HEK293 (cell line): ENCODE measurements around the gene MARK2.

Experiments
- CTCF ChIA-PET: fragments of 350-600 bp; formaldehyde crosslinking; extraction: SDS; loops from one replicate; lab custom pipeline; 2021; ENCODE audit warnings: antibody characterized with exemption; lab: Yijun Ruan, JAX
- POLR2A ChIA-PET: fragments of 300-600 bp; formaldehyde crosslinking; extraction: SDS; loops from one replicate; lab custom pipeline; 2020; ENCODE audit warnings: antibody characterized with exemption, inconsistent platforms; lab: Yijun Ruan, JAX
- H3K27ac ChIP-seq: fragments of 200-500 bp; sonication (Bioruptor generic); 2 replicates; pipeline ENCODE4 v1.5.1; 2014; ENCODE audit warnings: low read depth, low read length, control low read depth, inconsistent platforms; ENCODE audit errors: extremely low read depth
- H3K36me3 ChIP-seq, 2 experiments: fragments of 200-500 bp in 1 of 2; sonication (Bioruptor generic) in 1 of 2; 1 replicate in 1 of 2; 2 replicates in 1 of 2; pipeline ENCODE4 v1.5.1; 2014 to 2017; ENCODE audit warnings: inconsistent platforms in 2 of 2, low read length in 2 of 2; ENCODE audit not compliant: control insufficient read depth in 2 of 2, insufficient read depth in 1 of 2
- H3K4me1 ChIP-seq: fragments of 200-500 bp; sonication (Bioruptor generic); 2 replicates; pipeline ENCODE4 v1.5.1; 2014; ENCODE audit warnings: mild to moderate bottlenecking, low read length, inconsistent platforms; ENCODE audit not compliant: control insufficient read depth, insufficient read depth
- H3K4me3 ChIP-seq: 2 replicates; pipeline ENCODE4 v1.5.1; 2011; ENCODE audit warnings: low read depth, mild to moderate bottlenecking, control low read depth, low read length, moderate library complexity
- H3K9me3 ChIP-seq: fragments of 200-500 bp; sonication (Bioruptor generic); 2 replicates; pipeline ENCODE4 v1.5.1; 2014; ENCODE audit warnings: low read depth, low read length, inconsistent platforms; ENCODE audit not compliant: control insufficient read depth, insufficient read depth
- GLI2 ChIP-seq: fragments of 450-650 bp; formaldehyde crosslinking; IDR thresholded peaks from 2 replicates; pipeline ENCODE4; 2017; ENCODE audit warnings: missing biosample characterization, missing genetic modification characterization, low read depth, borderline replicate concordance
- GLIS2 ChIP-seq: fragments of 450-650 bp; formaldehyde crosslinking; IDR thresholded peaks from 2 replicates; pipeline ENCODE4 v1.5.1; 2016; ENCODE audit warnings: missing biosample characterization, missing genetic modification characterization
- KLF9 ChIP-seq: fragments of 450-650 bp; formaldehyde crosslinking; IDR thresholded peaks from 2 replicates; pipeline ENCODE4 v1.5.1; 2016; ENCODE audit warnings: missing biosample characterization, missing genetic modification characterization, low read depth
- MZF1 ChIP-seq: fragments of 450-650 bp; formaldehyde crosslinking; IDR thresholded peaks from 2 replicates; pipeline ENCODE4 v1.5.1; 2017; ENCODE audit warnings: missing biosample characterization, missing genetic modification characterization, borderline replicate concordance
- OSR2 ChIP-seq: fragments of 450-650 bp; formaldehyde crosslinking; IDR thresholded peaks from 2 replicates; pipeline ENCODE4 v1.5.1; 2016; ENCODE audit warnings: missing biosample characterization, missing genetic modification characterization
- ZFHX2 ChIP-seq: fragments of 450-650 bp; formaldehyde crosslinking; conservative IDR thresholded peaks from 2 replicates; pipeline ENCODE4 v1.5.1; 2016; ENCODE audit warnings: missing biosample characterization, missing genetic modification characterization
- ZFP69B ChIP-seq: fragments of 450-650 bp; formaldehyde crosslinking; IDR thresholded peaks from 2 replicates; pipeline ENCODE4 v1.5.1; 2016; ENCODE audit warnings: missing biosample characterization, missing genetic modification characterization
- ZNF114 ChIP-seq: fragments of 450-650 bp; formaldehyde crosslinking; IDR thresholded peaks from 2 replicates; pipeline ENCODE4 v1.5.0; 2017; ENCODE audit warnings: missing biosample characterization, missing genetic modification characterization
- ZNF140 ChIP-seq: fragments of 450-650 bp; formaldehyde crosslinking; IDR thresholded peaks from 2 replicates; pipeline ENCODE4 v1.5.1; 2016; ENCODE audit warnings: missing biosample characterization, missing genetic modification characterization
- ZNF366 ChIP-seq: fragments of 450-650 bp; formaldehyde crosslinking; conservative IDR thresholded peaks from 2 replicates; pipeline ENCODE4 v1.5.1; 2016; ENCODE audit warnings: missing biosample characterization, missing genetic modification characterization
- ZNF391 ChIP-seq: fragments of 450-650 bp; formaldehyde crosslinking; IDR thresholded peaks from 2 replicates; pipeline ENCODE4 v1.5.1; 2016; ENCODE audit warnings: low read depth, missing biosample characterization, missing genetic modification characterization, borderline replicate concordance
- ZNF404 ChIP-seq: fragments of 450-650 bp; formaldehyde crosslinking; IDR thresholded peaks from 2 replicates; pipeline ENCODE4 v1.5.1; 2017; ENCODE audit warnings: missing biosample characterization, missing genetic modification characterization
- ZNF514 ChIP-seq: fragments of 450-650 bp; formaldehyde crosslinking; IDR thresholded peaks from 2 replicates; pipeline ENCODE4 v1.5.1; 2016; ENCODE audit warnings: missing biosample characterization, missing genetic modification characterization
- ZNF521 ChIP-seq: fragments of 450-650 bp; formaldehyde crosslinking; IDR thresholded peaks from 2 replicates; pipeline ENCODE4 v1.5.1; 2017; ENCODE audit warnings: missing biosample characterization, mild to moderate bottlenecking, missing genetic modification characterization
- ZNF571 ChIP-seq: fragments of 450-650 bp; formaldehyde crosslinking; IDR thresholded peaks from 2 replicates; pipeline ENCODE4 v1.5.0; 2017; ENCODE audit warnings: missing biosample characterization, missing genetic modification characterization
- ZNF600 ChIP-seq: fragments of 450-650 bp; formaldehyde crosslinking; IDR thresholded peaks from 2 replicates; pipeline ENCODE4 v1.5.1; 2016; ENCODE audit warnings: missing biosample characterization, missing genetic modification characterization
- ZNF664 ChIP-seq: fragments of 450-650 bp; formaldehyde crosslinking; IDR thresholded peaks from 2 replicates; pipeline ENCODE4 v1.5.1; 2016; ENCODE audit warnings: missing biosample characterization, missing genetic modification characterization
- ZNF785 ChIP-seq: fragments of 450-650 bp; formaldehyde crosslinking; IDR thresholded peaks from 2 replicates; pipeline ENCODE4 v1.5.1; 2016; ENCODE audit warnings: missing biosample characterization, missing genetic modification characterization
- TF ChIP-seq, protein P1 (sequence below): fragments of 450-650 bp; formaldehyde crosslinking; IDR thresholded peaks from 2 replicates; pipeline ENCODE4 v1.5.1; 2016; ENCODE audit warnings: missing biosample characterization, missing genetic modification characterization
- TF ChIP-seq, protein P2 (sequence below): fragments of 450-650 bp; formaldehyde crosslinking; IDR thresholded peaks from 2 replicates; pipeline ENCODE4 v1.5.1; 2016; ENCODE audit warnings: missing biosample characterization, missing genetic modification characterization, low read depth
- TF ChIP-seq, protein P3 (sequence below): fragments of 450-650 bp; formaldehyde crosslinking; IDR thresholded peaks from 2 replicates; pipeline ENCODE4 v1.5.1; 2017; ENCODE audit warnings: missing biosample characterization, missing genetic modification characterization
- TF ChIP-seq, protein P4 (sequence below): fragments of 450-650 bp; formaldehyde crosslinking; IDR thresholded peaks from 2 replicates; pipeline ENCODE4 v1.5.1; 2017; ENCODE audit warnings: missing biosample characterization, mild to moderate bottlenecking, missing genetic modification characterization, moderate library complexity
- TF ChIP-seq, protein P5 (sequence below): fragments of 450-650 bp; formaldehyde crosslinking; optimal IDR thresholded peaks from 2 replicates; pipeline ENCODE3; 2016; ENCODE audit warnings: missing biosample characterization, mild to moderate bottlenecking, missing genetic modification characterization
- TF ChIP-seq, protein P6 (sequence below): fragments of 450-650 bp; formaldehyde crosslinking; IDR thresholded peaks from 2 replicates; pipeline ENCODE4 v1.5.1; 2016; ENCODE audit warnings: missing biosample characterization, missing genetic modification characterization

The MARK2 gene

DNA sequence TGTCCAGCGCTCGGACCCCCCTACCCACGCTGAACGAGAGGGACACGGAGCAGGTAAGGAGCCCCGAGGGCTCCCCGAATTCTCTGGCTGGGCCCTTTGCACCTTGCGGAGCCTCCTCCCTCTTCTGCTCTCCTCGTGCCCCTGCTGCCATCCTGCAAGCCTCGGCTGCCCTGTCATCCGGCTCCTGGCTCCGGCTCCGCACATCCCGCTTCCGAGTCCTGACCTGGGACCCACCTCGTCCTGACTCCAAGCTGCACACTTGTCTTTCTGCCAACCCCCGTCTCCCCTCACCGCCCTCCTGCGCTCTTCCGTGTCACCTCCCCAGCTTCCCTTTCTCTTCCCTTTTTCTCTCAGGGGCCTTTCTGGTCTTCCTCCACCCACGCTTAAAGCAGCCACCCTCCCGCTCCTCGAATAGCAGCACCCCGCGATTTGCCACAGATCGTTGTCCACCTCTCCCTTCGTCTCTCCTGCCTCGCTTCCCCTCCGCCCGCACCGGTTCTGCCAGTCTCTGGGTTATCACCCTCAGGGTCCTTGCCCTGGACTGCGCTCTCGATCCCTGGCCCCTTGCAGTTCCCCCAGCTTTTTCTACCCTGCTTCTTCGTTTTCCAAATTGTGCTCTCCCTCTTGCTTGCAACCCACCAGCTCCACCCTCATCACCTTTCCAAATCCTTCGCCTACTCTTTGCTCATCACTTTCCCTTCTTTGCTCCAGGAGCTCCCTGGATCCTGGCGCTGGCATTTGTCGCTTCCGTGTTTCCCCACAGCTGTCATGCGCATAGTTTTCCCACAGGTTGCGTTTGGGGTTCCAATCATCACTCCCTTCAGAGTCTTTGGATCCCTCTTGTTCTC lies 822 bp downstream of the MARK2 start:
- ChIA-PET POLR2A (interaction anchor here (1.1 to 2.5 kb wide), 12 partner anchors 8 to 122 kb away, joined by 3 to 14 read pairs (median 6); partner anchors contain the start of genes RCOR2 and ZFTA), CTCF (interaction anchor here (0.5 to 7.4 kb wide), 3 partner anchors 13 to 131 kb away, joined by 3 to 135 read pairs (median 3); no protein-coding TSS in a partner anchor)
- 0 out of 2 replicates have a peak, but pooled peaks cover 6% of the 10 kb centered on the region for H3K4me1 ChIP-seq
- no peaks in the 10 kb centered on the region for H3K9me3 ChIP-seq
- H3K27ac ChIP-seq, result peak overlapping the region; percentile 84
- H3K36me3 ChIP-seq, result peaks cover 0 to 23% of the 10 kb centered on the region in 2 experiments; a peak in 2 of 3 replicates
- H3K4me3 ChIP-seq, result peak overlapping the region; percentile 81
- TF ChIP-seq ZNF521 (tag by site-specific recombination) (no peak), ZNF140 (tag by site-specific recombination) (no peak), ZNF785 (no peak), ZNF514 (tag by site-specific recombination) (no peak), KLF9 (no peak), ZNF366 (peak; percentile 61), ZNF391 (0 out of 2 replicates have a peak, but pooled peaks have one; percentile 12), GLI2 (tag by site-specific recombination) (no peak), ZFP69B (tag by site-specific recombination) (peak; percentile 89), ZNF664 (tag by site-specific recombination) (no peak), ZNF404 (no peak), ZFHX2 (peak; percentile 73), MZF1 (tag by site-specific recombination) (no peak), ZNF600 (tag by site-specific recombination) (peak; percentile 32; the same call in 1 of the 2 replicates), ZNF571 (tag by site-specific recombination) (no peak), GLIS2 (tag by site-specific recombination) (peak; percentile 30; the same call in 1 of the 2 replicates), OSR2 (tag by site-specific recombination) (no peak), ZNF114 (no peak)
- TF ChIP-seq, protein P1, sequence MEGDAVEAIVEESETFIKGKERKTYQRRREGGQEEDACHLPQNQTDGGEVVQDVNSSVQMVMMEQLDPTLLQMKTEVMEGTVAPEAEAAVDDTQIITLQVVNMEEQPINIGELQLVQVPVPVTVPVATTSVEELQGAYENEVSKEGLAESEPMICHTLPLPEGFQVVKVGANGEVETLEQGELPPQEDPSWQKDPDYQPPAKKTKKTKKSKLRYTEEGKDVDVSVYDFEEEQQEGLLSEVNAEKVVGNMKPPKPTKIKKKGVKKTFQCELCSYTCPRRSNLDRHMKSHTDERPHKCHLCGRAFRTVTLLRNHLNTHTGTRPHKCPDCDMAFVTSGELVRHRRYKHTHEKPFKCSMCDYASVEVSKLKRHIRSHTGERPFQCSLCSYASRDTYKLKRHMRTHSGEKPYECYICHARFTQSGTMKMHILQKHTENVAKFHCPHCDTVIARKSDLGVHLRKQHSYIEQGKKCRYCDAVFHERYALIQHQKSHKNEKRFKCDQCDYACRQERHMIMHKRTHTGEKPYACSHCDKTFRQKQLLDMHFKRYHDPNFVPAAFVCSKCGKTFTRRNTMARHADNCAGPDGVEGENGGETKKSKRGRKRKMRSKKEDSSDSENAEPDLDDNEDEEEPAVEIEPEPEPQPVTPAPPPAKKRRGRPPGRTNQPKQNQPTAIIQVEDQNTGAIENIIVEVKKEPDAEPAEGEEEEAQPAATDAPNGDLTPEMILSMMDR (tag by site-specific recombination), result no peak
- TF ChIP-seq, protein P2, sequence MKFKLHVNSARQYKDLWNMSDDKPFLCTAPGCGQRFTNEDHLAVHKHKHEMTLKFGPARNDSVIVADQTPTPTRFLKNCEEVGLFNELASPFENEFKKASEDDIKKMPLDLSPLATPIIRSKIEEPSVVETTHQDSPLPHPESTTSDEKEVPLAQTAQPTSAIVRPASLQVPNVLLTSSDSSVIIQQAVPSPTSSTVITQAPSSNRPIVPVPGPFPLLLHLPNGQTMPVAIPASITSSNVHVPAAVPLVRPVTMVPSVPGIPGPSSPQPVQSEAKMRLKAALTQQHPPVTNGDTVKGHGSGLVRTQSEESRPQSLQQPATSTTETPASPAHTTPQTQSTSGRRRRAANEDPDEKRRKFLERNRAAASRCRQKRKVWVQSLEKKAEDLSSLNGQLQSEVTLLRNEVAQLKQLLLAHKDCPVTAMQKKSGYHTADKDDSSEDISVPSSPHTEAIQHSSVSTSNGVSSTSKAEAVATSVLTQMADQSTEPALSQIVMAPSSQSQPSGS (tag by site-specific recombination), result no peak
- TF ChIP-seq, protein P3, sequence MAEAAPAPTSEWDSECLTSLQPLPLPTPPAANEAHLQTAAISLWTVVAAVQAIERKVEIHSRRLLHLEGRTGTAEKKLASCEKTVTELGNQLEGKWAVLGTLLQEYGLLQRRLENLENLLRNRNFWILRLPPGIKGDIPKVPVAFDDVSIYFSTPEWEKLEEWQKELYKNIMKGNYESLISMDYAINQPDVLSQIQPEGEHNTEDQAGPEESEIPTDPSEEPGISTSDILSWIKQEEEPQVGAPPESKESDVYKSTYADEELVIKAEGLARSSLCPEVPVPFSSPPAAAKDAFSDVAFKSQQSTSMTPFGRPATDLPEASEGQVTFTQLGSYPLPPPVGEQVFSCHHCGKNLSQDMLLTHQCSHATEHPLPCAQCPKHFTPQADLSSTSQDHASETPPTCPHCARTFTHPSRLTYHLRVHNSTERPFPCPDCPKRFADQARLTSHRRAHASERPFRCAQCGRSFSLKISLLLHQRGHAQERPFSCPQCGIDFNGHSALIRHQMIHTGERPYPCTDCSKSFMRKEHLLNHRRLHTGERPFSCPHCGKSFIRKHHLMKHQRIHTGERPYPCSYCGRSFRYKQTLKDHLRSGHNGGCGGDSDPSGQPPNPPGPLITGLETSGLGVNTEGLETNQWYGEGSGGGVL, result peak; percentile 66; the same call in 1 of the 2 replicates
- TF ChIP-seq, protein P4, sequence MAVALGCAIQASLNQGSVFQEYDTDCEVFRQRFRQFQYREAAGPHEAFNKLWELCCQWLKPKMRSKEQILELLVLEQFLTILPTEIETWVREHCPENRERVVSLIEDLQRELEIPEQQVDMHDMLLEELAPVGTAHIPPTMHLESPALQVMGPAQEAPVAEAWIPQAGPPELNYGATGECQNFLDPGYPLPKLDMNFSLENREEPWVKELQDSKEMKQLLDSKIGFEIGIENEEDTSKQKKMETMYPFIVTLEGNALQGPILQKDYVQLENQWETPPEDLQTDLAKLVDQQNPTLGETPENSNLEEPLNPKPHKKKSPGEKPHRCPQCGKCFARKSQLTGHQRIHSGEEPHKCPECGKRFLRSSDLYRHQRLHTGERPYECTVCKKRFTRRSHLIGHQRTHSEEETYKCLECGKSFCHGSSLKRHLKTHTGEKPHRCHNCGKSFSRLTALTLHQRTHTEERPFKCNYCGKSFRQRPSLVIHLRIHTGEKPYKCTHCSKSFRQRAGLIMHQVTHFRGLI (tag by site-specific recombination), result no peak
- TF ChIP-seq, protein P5, sequence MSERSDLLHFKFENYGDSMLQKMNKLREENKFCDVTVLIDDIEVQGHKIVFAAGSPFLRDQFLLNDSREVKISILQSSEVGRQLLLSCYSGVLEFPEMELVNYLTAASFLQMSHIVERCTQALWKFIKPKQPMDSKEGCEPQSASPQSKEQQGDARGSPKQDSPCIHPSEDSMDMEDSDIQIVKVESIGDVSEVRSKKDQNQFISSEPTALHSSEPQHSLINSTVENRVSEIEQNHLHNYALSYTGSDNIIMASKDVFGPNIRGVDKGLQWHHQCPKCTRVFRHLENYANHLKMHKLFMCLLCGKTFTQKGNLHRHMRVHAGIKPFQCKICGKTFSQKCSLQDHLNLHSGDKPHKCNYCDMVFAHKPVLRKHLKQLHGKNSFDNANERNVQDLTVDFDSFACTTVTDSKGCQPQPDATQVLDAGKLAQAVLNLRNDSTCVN, result peak; percentile 45
- TF ChIP-seq, protein P6, sequence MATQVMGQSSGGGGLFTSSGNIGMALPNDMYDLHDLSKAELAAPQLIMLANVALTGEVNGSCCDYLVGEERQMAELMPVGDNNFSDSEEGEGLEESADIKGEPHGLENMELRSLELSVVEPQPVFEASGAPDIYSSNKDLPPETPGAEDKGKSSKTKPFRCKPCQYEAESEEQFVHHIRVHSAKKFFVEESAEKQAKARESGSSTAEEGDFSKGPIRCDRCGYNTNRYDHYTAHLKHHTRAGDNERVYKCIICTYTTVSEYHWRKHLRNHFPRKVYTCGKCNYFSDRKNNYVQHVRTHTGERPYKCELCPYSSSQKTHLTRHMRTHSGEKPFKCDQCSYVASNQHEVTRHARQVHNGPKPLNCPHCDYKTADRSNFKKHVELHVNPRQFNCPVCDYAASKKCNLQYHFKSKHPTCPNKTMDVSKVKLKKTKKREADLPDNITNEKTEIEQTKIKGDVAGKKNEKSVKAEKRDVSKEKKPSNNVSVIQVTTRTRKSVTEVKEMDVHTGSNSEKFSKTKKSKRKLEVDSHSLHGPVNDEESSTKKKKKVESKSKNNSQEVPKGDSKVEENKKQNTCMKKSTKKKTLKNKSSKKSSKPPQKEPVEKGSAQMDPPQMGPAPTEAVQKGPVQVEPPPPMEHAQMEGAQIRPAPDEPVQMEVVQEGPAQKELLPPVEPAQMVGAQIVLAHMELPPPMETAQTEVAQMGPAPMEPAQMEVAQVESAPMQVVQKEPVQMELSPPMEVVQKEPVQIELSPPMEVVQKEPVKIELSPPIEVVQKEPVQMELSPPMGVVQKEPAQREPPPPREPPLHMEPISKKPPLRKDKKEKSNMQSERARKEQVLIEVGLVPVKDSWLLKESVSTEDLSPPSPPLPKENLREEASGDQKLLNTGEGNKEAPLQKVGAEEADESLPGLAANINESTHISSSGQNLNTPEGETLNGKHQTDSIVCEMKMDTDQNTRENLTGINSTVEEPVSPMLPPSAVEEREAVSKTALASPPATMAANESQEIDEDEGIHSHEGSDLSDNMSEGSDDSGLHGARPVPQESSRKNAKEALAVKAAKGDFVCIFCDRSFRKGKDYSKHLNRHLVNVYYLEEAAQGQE (tag by site-specific recombination), result no peak
